Measurements from ENCODE around the gene PHKA2. TPM values are rescaled to one million over a fixed set of nuclear protein-coding genes. Genes with fewer than 3 reads are reported as not detected.
A peak's percentile ranks its signal among the peaks of the same experiment; 100 is the strongest.
"Not testable (repeated sequence)": the region's sequence is repeated elsewhere in the genome, so short reads cannot be mapped to it uniquely, and the experiment has no call there.

The PHKA2 gene
- total RNA-seq, 1 donor from 2014 or later: 26.4 TPM

DNA sequence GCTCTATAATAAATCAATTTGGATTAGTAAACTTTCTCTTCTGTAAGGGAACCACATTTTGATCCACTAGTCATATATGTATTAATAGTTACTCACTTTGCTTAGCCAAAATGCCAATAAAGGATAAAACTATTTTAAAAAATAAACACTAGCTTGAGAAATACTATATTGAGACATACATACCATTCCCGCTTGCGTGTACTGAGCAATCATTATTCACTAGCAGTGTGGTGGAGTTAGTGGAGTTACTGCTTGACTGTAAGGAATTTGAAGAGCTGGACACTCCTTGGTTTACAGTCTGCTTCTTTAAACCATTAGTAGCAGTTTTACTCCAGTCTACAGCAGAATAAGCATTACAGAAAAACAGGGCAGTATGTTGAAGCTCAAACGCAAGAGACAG is 10.8 kb upstream of the PHKA2 start:
- DNase-seq (ENCODE audit: extremely low spot score, unreplicated experiment): no peak
- H3K4me3 Mint-ChIP-seq (ENCODE audit: unreplicated experiment): no peak overlapping the region
- TF ChIP-seq, protein P1, sequence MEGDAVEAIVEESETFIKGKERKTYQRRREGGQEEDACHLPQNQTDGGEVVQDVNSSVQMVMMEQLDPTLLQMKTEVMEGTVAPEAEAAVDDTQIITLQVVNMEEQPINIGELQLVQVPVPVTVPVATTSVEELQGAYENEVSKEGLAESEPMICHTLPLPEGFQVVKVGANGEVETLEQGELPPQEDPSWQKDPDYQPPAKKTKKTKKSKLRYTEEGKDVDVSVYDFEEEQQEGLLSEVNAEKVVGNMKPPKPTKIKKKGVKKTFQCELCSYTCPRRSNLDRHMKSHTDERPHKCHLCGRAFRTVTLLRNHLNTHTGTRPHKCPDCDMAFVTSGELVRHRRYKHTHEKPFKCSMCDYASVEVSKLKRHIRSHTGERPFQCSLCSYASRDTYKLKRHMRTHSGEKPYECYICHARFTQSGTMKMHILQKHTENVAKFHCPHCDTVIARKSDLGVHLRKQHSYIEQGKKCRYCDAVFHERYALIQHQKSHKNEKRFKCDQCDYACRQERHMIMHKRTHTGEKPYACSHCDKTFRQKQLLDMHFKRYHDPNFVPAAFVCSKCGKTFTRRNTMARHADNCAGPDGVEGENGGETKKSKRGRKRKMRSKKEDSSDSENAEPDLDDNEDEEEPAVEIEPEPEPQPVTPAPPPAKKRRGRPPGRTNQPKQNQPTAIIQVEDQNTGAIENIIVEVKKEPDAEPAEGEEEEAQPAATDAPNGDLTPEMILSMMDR (IDR thresholded peaks at IDR 0.05): no peak
- no peaks in the 10 kb centered on the region for H3K36me3 Mint-ChIP-seq (ENCODE audit: unreplicated experiment)
- H3K9me3 Mint-ChIP-seq (ENCODE audit: unreplicated experiment): peaks cover 4% of the 10 kb centered on the region
- peaks cover 37% of the 10 kb centered on the region for H3K4me1 Mint-ChIP-seq (ENCODE audit: unreplicated experiment)
- no peaks in the 10 kb centered on the region for H3K27me3 Mint-ChIP-seq (ENCODE audit: unreplicated experiment)
- peak overlapping the region; percentile 91 for H3K27ac Mint-ChIP-seq (ENCODE audit: unreplicated experiment)

DNA sequence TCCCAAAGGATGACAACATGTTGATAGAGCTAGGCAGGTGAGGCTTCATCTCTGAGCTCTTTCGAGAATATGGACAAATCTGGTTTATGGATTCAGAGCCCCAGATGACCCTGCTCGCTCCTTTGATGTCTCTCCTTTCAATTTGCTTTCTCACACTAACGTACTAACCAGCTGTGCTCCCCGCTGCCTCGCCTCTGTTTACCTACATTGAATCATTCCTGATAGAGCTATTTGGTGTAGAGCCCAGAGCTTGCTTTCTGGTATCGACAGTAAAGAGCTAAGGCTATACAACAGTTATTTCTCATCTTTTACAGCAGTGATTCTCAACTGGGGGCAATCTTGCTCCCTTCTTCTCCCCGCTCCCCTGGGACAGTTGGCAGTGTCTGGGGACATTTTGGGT is 8.9 kb upstream of the PHKA2 start:
- H3K4me1 Mint-ChIP-seq (ENCODE audit: unreplicated experiment): peaks cover 26% of the 10 kb centered on the region
- no peak overlapping the region for H3K27ac Mint-ChIP-seq (ENCODE audit: unreplicated experiment)

DNA sequence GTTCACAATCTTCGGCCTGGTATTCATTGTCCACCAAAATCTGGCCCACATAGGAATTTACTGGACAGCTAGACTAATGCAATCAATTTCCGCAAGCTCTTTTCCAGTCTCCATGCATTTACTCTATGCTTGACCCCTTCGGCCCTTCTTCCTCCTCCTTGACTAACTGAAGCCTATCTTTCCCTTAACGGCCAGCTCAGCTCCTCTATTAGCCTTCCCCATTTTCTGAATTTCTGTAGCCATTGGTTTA is 1.2 kb upstream of the PHKA2 start:
- TF ChIP-seq, protein P1 (IDR thresholded peaks at IDR 0.05): no peak

More for the DNA sequence above, 8.9 kb upstream of the PHKA2 start:
- H3K4me3 Mint-ChIP-seq (ENCODE audit: unreplicated experiment): no peak overlapping the region
- H3K36me3 Mint-ChIP-seq (ENCODE audit: unreplicated experiment): no peaks in the 10 kb centered on the region
- no peaks in the 10 kb centered on the region for H3K27me3 Mint-ChIP-seq (ENCODE audit: unreplicated experiment)
- H3K9me3 Mint-ChIP-seq (ENCODE audit: unreplicated experiment): peaks cover 4% of the 10 kb centered on the region
- no peak for DNase-seq (ENCODE audit: extremely low spot score, unreplicated experiment)
- TF ChIP-seq, protein P1 (IDR thresholded peaks at IDR 0.05): no peak

DNA sequence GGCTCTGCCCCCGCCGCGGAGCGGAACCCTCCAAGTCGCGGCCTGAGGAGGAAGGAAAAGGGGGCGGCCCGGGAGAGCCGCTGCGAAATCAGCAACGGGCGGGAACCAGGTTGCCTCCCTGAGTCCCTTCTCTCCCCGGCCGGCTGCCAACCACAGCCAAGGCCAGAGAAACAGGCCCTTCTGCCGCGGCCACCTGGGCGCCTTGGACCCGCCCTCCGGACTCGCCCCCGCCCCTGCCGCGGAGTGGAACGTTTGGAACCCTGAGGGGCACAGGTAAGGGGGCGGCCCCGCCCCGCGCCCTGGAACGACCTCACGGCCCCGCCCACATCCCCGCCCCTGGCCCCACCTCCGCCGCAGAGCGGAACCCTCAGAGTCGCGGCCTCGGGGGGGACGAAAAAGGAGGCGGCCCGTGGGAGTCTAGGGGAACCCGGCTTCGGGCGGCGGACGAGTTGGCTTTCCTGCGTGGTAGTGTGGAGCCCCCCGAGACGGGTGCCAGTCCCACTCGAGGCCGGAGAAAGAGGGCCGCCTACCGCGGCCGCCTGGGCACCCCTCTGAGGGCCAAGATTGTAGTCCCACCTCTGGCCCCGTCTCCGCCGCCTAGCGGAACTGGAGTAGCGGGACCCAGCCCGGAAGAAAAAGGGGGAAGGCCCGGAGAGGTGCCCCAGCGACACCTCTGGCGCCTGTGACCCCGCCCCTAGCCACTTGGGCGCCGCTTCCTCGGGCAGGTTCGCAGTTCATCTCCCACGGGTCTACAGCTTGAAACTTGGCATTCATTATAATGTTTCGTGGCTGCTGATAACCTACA is 669 bp upstream of the PHKA2 start:
- DNase-seq (ENCODE audit: extremely low spot score, unreplicated experiment): peak; percentile 89
- no peaks in the 10 kb centered on the region for H3K9me3 Mint-ChIP-seq (ENCODE audit: unreplicated experiment)
- peak overlapping the region; percentile 86 for H3K27ac Mint-ChIP-seq (ENCODE audit: unreplicated experiment)
- peak overlapping the region; percentile 73 for H3K4me3 Mint-ChIP-seq (ENCODE audit: unreplicated experiment)
- TF ChIP-seq, protein P1 (IDR thresholded peaks at IDR 0.05): peak; percentile 55
- peaks cover 5% of the 10 kb centered on the region for H3K4me1 Mint-ChIP-seq (ENCODE audit: unreplicated experiment)
- H3K27me3 Mint-ChIP-seq (ENCODE audit: unreplicated experiment): no peaks in the 10 kb centered on the region
- H3K36me3 Mint-ChIP-seq (ENCODE audit: unreplicated experiment): no peaks in the 10 kb centered on the region

More for the DNA sequence above, 1.2 kb upstream of the PHKA2 start:
- H3K36me3 Mint-ChIP-seq (ENCODE audit: unreplicated experiment): no peaks in the 10 kb centered on the region
- no peaks in the 10 kb centered on the region for H3K27me3 Mint-ChIP-seq (ENCODE audit: unreplicated experiment)
- DNase-seq (ENCODE audit: extremely low spot score, unreplicated experiment): no peak
- H3K4me1 Mint-ChIP-seq (ENCODE audit: unreplicated experiment): peaks cover 5% of the 10 kb centered on the region
- H3K9me3 Mint-ChIP-seq (ENCODE audit: unreplicated experiment): no peaks in the 10 kb centered on the region
- peak overlapping the region; percentile 73 for H3K4me3 Mint-ChIP-seq (ENCODE audit: unreplicated experiment)
- peak overlapping the region; percentile 86 for H3K27ac Mint-ChIP-seq (ENCODE audit: unreplicated experiment)

DNA sequence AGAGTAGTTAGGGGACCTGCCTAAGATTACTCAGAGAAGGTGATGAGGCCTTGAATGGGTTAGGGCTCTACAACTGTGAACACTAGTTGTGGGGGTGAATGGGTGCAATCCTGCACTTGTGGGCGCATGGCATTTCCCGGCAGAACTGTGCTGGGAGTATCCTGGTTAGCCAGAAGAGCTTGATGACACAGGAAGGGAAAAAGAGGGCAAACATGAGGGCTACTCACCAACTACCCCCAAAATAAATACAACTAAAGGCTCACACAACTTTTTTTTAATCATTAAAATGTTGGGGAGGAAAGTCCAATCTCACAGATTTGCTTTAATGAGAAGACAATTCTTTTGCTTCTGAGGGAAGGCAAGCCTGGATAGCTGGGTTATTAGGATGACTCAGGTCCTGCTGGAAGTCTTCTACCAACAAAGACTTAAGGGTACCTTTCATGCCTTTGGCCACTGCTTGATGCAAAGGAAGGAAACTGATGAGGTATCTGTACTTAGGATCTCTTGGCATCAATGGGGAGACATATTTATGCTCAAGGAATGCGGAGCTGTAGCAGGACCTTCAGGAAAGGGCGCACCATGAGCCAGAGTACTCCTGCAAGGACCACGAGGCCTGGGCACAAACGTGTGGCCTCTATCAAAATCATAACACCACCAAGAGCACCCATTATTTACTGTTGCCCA is 2.6 kb downstream of the PHKA2 start:
- Mint-ChIP-seq H3K27ac (ENCODE audit: unreplicated experiment) (no peak overlapping the region), H3K36me3 (ENCODE audit: unreplicated experiment) (no peaks in the 10 kb centered on the region), H3K4me3 (ENCODE audit: unreplicated experiment) (no peak overlapping the region), H3K9me3 (ENCODE audit: unreplicated experiment) (no peaks in the 10 kb centered on the region), H3K27me3 (ENCODE audit: unreplicated experiment) (no peaks in the 10 kb centered on the region), H3K4me1 (ENCODE audit: unreplicated experiment) (peaks cover 5% of the 10 kb centered on the region)
- no peak for DNase-seq (ENCODE audit: extremely low spot score, unreplicated experiment)
- TF ChIP-seq, protein P1 (IDR thresholded peaks at IDR 0.05): no peak

DNA sequence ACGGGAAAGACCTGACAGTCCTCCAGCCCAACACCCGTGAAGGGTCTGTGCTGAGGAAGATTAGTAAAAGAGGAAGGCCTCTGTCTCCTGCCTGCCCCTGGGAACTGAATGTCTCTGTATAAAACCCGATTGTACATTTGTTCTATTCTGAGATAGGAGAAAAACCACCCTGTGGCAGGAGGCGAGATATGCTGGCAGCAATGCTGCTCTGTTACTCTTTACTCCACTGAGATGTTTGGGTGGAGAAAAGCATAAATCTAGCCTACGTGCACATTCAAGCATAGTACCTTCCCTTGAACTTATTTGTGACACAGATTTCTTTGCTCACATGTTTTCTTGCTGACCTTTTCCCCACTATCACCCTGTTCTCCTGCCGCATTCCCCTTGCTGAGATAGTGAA is 3.7 kb downstream of the PHKA2 start:
- not testable (repeated sequence) for H3K36me3 Mint-ChIP-seq (ENCODE audit: unreplicated experiment); H3K4me3 Mint-ChIP-seq (ENCODE audit: unreplicated experiment); H3K27ac Mint-ChIP-seq (ENCODE audit: unreplicated experiment); DNase-seq (ENCODE audit: extremely low spot score, unreplicated experiment); H3K27me3 Mint-ChIP-seq (ENCODE audit: unreplicated experiment); H3K4me1 Mint-ChIP-seq (ENCODE audit: unreplicated experiment); H3K9me3 Mint-ChIP-seq (ENCODE audit: unreplicated experiment)

All from osteocyte (in vitro differentiated cells).